ENCODE measurements around the gene PIGS.

The PIGS gene

GRCh38 chr17:28511858-28512461 lies 59.4 kb downstream of the PIGS start:
- in situ Hi-C loops (cut with MboI; ENCODE audit: low sequenced_read_pairs) = no loop called here

- in situ Hi-C loops (cut with MboI; ENCODE audit: low sequenced_read_pairs) = no loop called here
Observed at GRCh38 chr17:28509789-28510188, 61.5 kb downstream of the PIGS start.

- in situ Hi-C loops (cut with MboI; ENCODE audit: low sequenced_read_pairs) = no loop called here
Observed at GRCh38 chr17:28508211-28508724, 63.1 kb downstream of the PIGS start.

GRCh38 chr17:28507567-28508203 lies 63.6 kb downstream of the PIGS start:
- in situ Hi-C loops (cut with MboI; ENCODE audit: low sequenced_read_pairs) = no loop called here

GRCh38 chr17:28506763-28507487 lies 64.4 kb downstream of the PIGS start:
- in situ Hi-C loops (cut with MboI; ENCODE audit: low sequenced_read_pairs) = no loop called here

GRCh38 chr17:28505986-28506665 lies 65.2 kb downstream of the PIGS start, which contains the start of gene FOXN1:
TSS of gene FOXN1 (plus strand) at chr17:28506348. CDS start at chr17:28523970, 17,622 bp downstream.
- in situ Hi-C loops (cut with MboI; ENCODE audit: low sequenced_read_pairs) = no loop called here

GRCh38 chr17:28503420-28503819 lies 67.9 kb downstream of the PIGS start:
- in situ Hi-C loops (cut with MboI; ENCODE audit: low sequenced_read_pairs) = no loop called here

Measured in HL-60/S4 treated with retinoic acid at 250 ng/mL for 4 days and 3 days (cell line).